Activated CD4-positive, alpha-beta memory T cell treated with anti-CD3 and anti-CD28 coated beads, Interleukin-2, amount 10 ng/mL, durations not matched to agents 7 days and 5 days (primary cell): ENCODE results near the gene YWHAQ. TPM values are rescaled to one million over a fixed set of nuclear protein-coding genes. Genes with fewer than 3 reads are reported as not detected.
A peak's percentile ranks its signal among the peaks of the same experiment; 100 is the strongest.

Source experiments
- CTCF ChIA-PET: fragments of 350-600 bp; sonication (Branson Sonifier 250); formaldehyde crosslinking; loops from one replicate; lab custom pipeline; 2021; ENCODE audit warnings: antibody characterized with exemption, inconsistent platforms; lab: Charles Lee
- POLR2A ChIA-PET: fragments of 350-600 bp; sonication (Branson Sonifier 250); formaldehyde crosslinking; loops from one replicate; lab custom pipeline; 2021; ENCODE audit warnings: antibody characterized with exemption; lab: Charles Lee
- DNase-seq: peaks from one replicate; pipeline ENCODE4 v3.0.0-alpha.2; 2020
- H3K27ac Mint-ChIP-seq: one replicate; pipeline ENCODE4 v1.8.0; 2021; ENCODE audit warnings: mild to moderate bottlenecking, mixed read lengths
- H3K27me3 Mint-ChIP-seq: one replicate; pipeline ENCODE4 v1.8.0; 2021; ENCODE audit warnings: mixed read lengths
- H3K36me3 Mint-ChIP-seq: one replicate; pipeline ENCODE4 v1.8.0; 2021; ENCODE audit warnings: low read depth, mixed read lengths
- H3K4me1 Mint-ChIP-seq: one replicate; pipeline ENCODE4 v1.8.0; 2021; ENCODE audit warnings: mixed read lengths
- H3K4me3 Mint-ChIP-seq: one replicate; pipeline ENCODE4 v1.8.0; 2021; ENCODE audit warnings: mild to moderate bottlenecking, mixed read lengths
- H3K9me3 Mint-ChIP-seq: one replicate; pipeline ENCODE4 v1.8.0; 2021; ENCODE audit warnings: mixed read lengths
- total RNA-seq, 2 experiments: library from RNA; stranded (reverse); gene quantifications; one replicate each; pipeline ENCODE4 v1.2.3, GENCODE V29; 2021

YWHAQ gene
- total RNA-seq, 2 experiments from 2014 or later, result 335 to 351 TPM

- H3K4me1 Mint-ChIP-seq, result peaks cover 43% of the 10 kb centered on the region
- ChIA-PET POLR2A (interaction anchor here (4.0 to 6.5 kb wide), 2 partner anchors 11 to 14 kb away, joined by 18 to 45 read pairs; partner anchors contain the start of gene YWHAQ), CTCF (interaction anchor here (1.3 kb wide), 1 partner anchor 158 kb away, joined by 3 read pairs; no protein-coding TSS in a partner anchor)
- no peak for DNase-seq
- no peaks in the 10 kb centered on the region for H3K36me3 Mint-ChIP-seq
- no peak overlapping the region for H3K27ac Mint-ChIP-seq
- H3K27me3 Mint-ChIP-seq, result peaks cover 1% of the 10 kb centered on the region
- no peak overlapping the region for H3K4me3 Mint-ChIP-seq
- no peaks in the 10 kb centered on the region for H3K9me3 Mint-ChIP-seq
Measured at GRCh38 chr2:9640403-9641104, 9.8 kb upstream of the YWHAQ start.

GRCh38 chr2:9639740-9640343 lies 9.0 kb upstream of the YWHAQ start:
- H3K4me3 Mint-ChIP-seq, result no peak overlapping the region
- peaks cover 1% of the 10 kb centered on the region for H3K27me3 Mint-ChIP-seq
- no peak for DNase-seq
- H3K36me3 Mint-ChIP-seq, result no peaks in the 10 kb centered on the region
- H3K9me3 Mint-ChIP-seq, result no peaks in the 10 kb centered on the region
- peaks cover 43% of the 10 kb centered on the region for H3K4me1 Mint-ChIP-seq
- CTCF ChIA-PET, result no interaction called here
- no peak overlapping the region for H3K27ac Mint-ChIP-seq
- POLR2A ChIA-PET, result interaction anchor here (1.5 to 6.5 kb wide), 2 partner anchors 8 to 10 kb away, joined by 5 to 45 read pairs; partner anchors contain the start of gene YWHAQ

- Mint-ChIP-seq H3K27me3 (peaks cover 3% of the 10 kb centered on the region), H3K4me1 (peaks cover 43% of the 10 kb centered on the region), H3K9me3 (no peaks in the 10 kb centered on the region), H3K27ac (no peak overlapping the region), H3K4me3 (no peak overlapping the region), H3K36me3 (no peaks in the 10 kb centered on the region)
- ChIA-PET CTCF (interaction anchor here (1.4 kb wide), 1 partner anchor 131 kb away, joined by 4 read pairs; no protein-coding TSS in a partner anchor), POLR2A (interaction anchor here (0.8 to 6.5 kb wide), 4 partner anchors 8 to 73 kb away, joined by 4 to 45 read pairs (median 5); partner anchors contain the start of gene YWHAQ)
- no peak for DNase-seq
Measured at GRCh38 chr2:9639000-9639602, 8.3 kb upstream of the YWHAQ start.

- Mint-ChIP-seq H3K9me3 (no peaks in the 10 kb centered on the region), H3K27me3 (peaks cover 3% of the 10 kb centered on the region), H3K4me3 (no peak overlapping the region), H3K4me1 (peaks cover 40% of the 10 kb centered on the region), H3K36me3 (no peaks in the 10 kb centered on the region), H3K27ac (no peak overlapping the region)
- no peak for DNase-seq
- POLR2A ChIA-PET, result interaction anchor here (0.8 to 6.5 kb wide), 6 partner anchors 8 to 73 kb away, joined by 4 to 45 read pairs (median 5); partner anchors contain the start of gene YWHAQ
- CTCF ChIA-PET, result interaction anchor here (1.1 to 1.4 kb wide), 2 partner anchors 19 to 131 kb away, joined by 3 to 4 read pairs; no protein-coding TSS in a partner anchor
Measured at GRCh38 chr2:9638532-9638931, 7.7 kb upstream of the YWHAQ start.

GRCh38 chr2:9637330-9637729 lies 6.5 kb upstream of the YWHAQ start:
- H3K36me3 Mint-ChIP-seq, result no peaks in the 10 kb centered on the region
- H3K27ac Mint-ChIP-seq, result peak overlapping the region; percentile 10
- H3K9me3 Mint-ChIP-seq, result no peaks in the 10 kb centered on the region
- POLR2A ChIA-PET, result interaction anchor here (1.0 to 2.8 kb wide), 7 partner anchors 11 to 163 kb away, joined by 3 to 10 read pairs (median 4); partner anchors contain the start of genes ADAM17 and IAH1
- H3K4me3 Mint-ChIP-seq, result no peak overlapping the region
- peaks cover 30% of the 10 kb centered on the region for H3K4me1 Mint-ChIP-seq
- H3K27me3 Mint-ChIP-seq, result peaks cover 3% of the 10 kb centered on the region
- CTCF ChIA-PET, result interaction anchor here (1.0 kb wide), 1 partner anchor 66 kb away, joined by 4 read pairs; no protein-coding TSS in a partner anchor
- DNase-seq, result no peak

- Mint-ChIP-seq H3K27ac (no peak overlapping the region), H3K9me3 (no peaks in the 10 kb centered on the region), H3K36me3 (peaks cover 17% of the 10 kb centered on the region), H3K27me3 (peaks cover 2% of the 10 kb centered on the region), H3K4me3 (no peak overlapping the region), H3K4me1 (peaks cover 24% of the 10 kb centered on the region)
- POLR2A ChIA-PET, result interaction anchor here (0.8 to 6.2 kb wide), 4 partner anchors 22 to 120 kb away, joined by 3 to 110 read pairs (median 4); no protein-coding TSS in a partner anchor
- CTCF ChIA-PET, result interaction anchor here (0.5 to 0.9 kb wide), 2 partner anchors 105 to 137 kb away, joined by 3 to 4 read pairs; no protein-coding TSS in a partner anchor
- no peak for DNase-seq
Measured at GRCh38 chr2:9634133-9634532, 3.3 kb upstream of the YWHAQ start.

- Mint-ChIP-seq H3K4me1 (peaks cover 34% of the 10 kb centered on the region), H3K27me3 (peaks cover 2% of the 10 kb centered on the region), H3K9me3 (no peaks in the 10 kb centered on the region), H3K36me3 (peaks cover 37% of the 10 kb centered on the region), H3K27ac (peak overlapping the region; percentile 7), H3K4me3 (peak overlapping the region; percentile 45)
- DNase-seq, result no peak
- POLR2A ChIA-PET, result interaction anchor here (1.0 to 6.8 kb wide), 24 partner anchors 9 to 486 kb away, joined by 3 to 110 read pairs (median 18); partner anchors contain the start of genes ADAM17 and IAH1
- CTCF ChIA-PET, result interaction anchor here (1.1 to 4.2 kb wide), 4 partner anchors 71 to 138 kb away, joined by 4 to 16 read pairs (median 6); no protein-coding TSS in a partner anchor
Measured at GRCh38 chr2:9631878-9632700, 1.3 kb upstream of the YWHAQ start.

GRCh38 chr2:9631553-9631819 lies 689 bp upstream of the YWHAQ start:
- Mint-ChIP-seq H3K4me1 (peaks cover 40% of the 10 kb centered on the region), H3K27me3 (peaks cover 2% of the 10 kb centered on the region), H3K9me3 (no peaks in the 10 kb centered on the region), H3K27ac (peak overlapping the region; percentile 91), H3K36me3 (peaks cover 43% of the 10 kb centered on the region), H3K4me3 (peak overlapping the region; percentile 89)
- DNase-seq, result no peak
- POLR2A ChIA-PET, result interaction anchor here (0.6 to 6.8 kb wide), 41 partner anchors 9 to 817 kb away, joined by 3 to 110 read pairs (median 7); partner anchors contain the start of genes ADAM17, CPSF3, IAH1 and ITGB1BP1
- CTCF ChIA-PET, result interaction anchor here (1.0 to 4.2 kb wide), 8 partner anchors 12 to 168 kb away, joined by 4 to 16 read pairs (median 6); no protein-coding TSS in a partner anchor

- peak overlapping the region; percentile 88 for H3K27ac Mint-ChIP-seq
Measured at GRCh38 chr2:9630117-9630735, 571 bp downstream of the YWHAQ start.

GRCh38 chr2:9629222-9630116 lies 1.3 kb downstream of the YWHAQ start:
- H3K36me3 Mint-ChIP-seq, result peaks cover 58% of the 10 kb centered on the region
- ChIA-PET CTCF (interaction anchor here (0.8 to 4.2 kb wide), 16 partner anchors 10 to 215 kb away, joined by 3 to 16 read pairs (median 4); partner anchors contain the start of gene ADAM17), POLR2A (interaction anchor here (0.7 to 6.8 kb wide), 47 partner anchors 10 to 819 kb away, joined by 3 to 110 read pairs (median 6); partner anchors contain the start of genes ADAM17, CPSF3, IAH1 and ITGB1BP1)
- peak overlapping the region; percentile 93 for H3K4me3 Mint-ChIP-seq
- no peak for DNase-seq
- H3K9me3 Mint-ChIP-seq, result no peaks in the 10 kb centered on the region
- H3K27ac Mint-ChIP-seq, result peak overlapping the region; percentile 88
- H3K4me1 Mint-ChIP-seq, result peaks cover 55% of the 10 kb centered on the region
- peaks cover under 1% of the 10 kb centered on the region for H3K27me3 Mint-ChIP-seq

More at GRCh38 chr2:9630117-9630735, 571 bp downstream of the YWHAQ start:
- peak overlapping the region; percentile 93 for H3K4me3 Mint-ChIP-seq
- DNase-seq, result peak; percentile 79
- peaks cover 53% of the 10 kb centered on the region for H3K4me1 Mint-ChIP-seq
- H3K9me3 Mint-ChIP-seq, result no peaks in the 10 kb centered on the region
- H3K27me3 Mint-ChIP-seq, result peaks cover 2% of the 10 kb centered on the region
- ChIA-PET POLR2A (interaction anchor here (0.7 to 6.8 kb wide), 53 partner anchors 11 to 818 kb away, joined by 3 to 110 read pairs (median 6); partner anchors contain the start of genes ADAM17, CPSF3, IAH1 and ITGB1BP1), CTCF (interaction anchor here (0.9 to 4.2 kb wide), 16 partner anchors 11 to 214 kb away, joined by 3 to 16 read pairs (median 4); no protein-coding TSS in a partner anchor)
- peaks cover 56% of the 10 kb centered on the region for H3K36me3 Mint-ChIP-seq
